CD4-positive, alpha-beta T cell (primary cell): Measurements from ENCODE around the gene RAD52. TPM values are rescaled to one million over a fixed set of nuclear protein-coding genes. Genes with fewer than 3 reads are reported as not detected.

ENCODE experiments used
- ATAC-seq: fragments of 200-7000 bp; cut with Tn5 transposase; one replicate; pipeline ENCODE4 v1.10.0; 2022; ENCODE audit warnings: mild to moderate bottlenecking; ENCODE audit not compliant: poor library complexity
- CTCF ChIA-PET: fragments of 350-600 bp; sonication (Branson Sonifier 250); formaldehyde crosslinking; loops from one replicate; lab custom pipeline; 2021; ENCODE audit warnings: antibody characterized with exemption, inconsistent platforms; lab: Charles Lee
- POLR2A ChIA-PET: fragments of 350-600 bp; sonication (Branson Sonifier 250); formaldehyde crosslinking; loops from one replicate; lab custom pipeline; 2021; ENCODE audit warnings: antibody characterized with exemption, inconsistent platforms; lab: Charles Lee
- DNase-seq, 14 experiments: peaks; one replicate each; pipeline ENCODE4 v3.0.0-alpha.2; 2013 to 2020; ENCODE audit warnings: mixed read lengths in 2 of 14
- H3K27ac ChIP-seq, 2 donors: one replicate each; pipeline versions ENCODE4 v1.5.1 to v1.7.0; 2013; ENCODE audit warnings: low read length in 2 of 2, low read depth in 1 of 2, mild to moderate bottlenecking in 1 of 2
- H3K27me3 ChIP-seq, 2 experiments: 1 replicate in 1 of 2; 2 replicates in 1 of 2; pipeline versions ENCODE4 v1.6.1 to v1.7.0; 2013; ENCODE audit warnings: low read length in 2 of 2, control low read depth in 1 of 2, mild to moderate bottlenecking in 1 of 2, moderate library complexity in 1 of 2; ENCODE audit not compliant: insufficient read depth in 2 of 2, control insufficient read depth in 1 of 2
- H3K36me3 ChIP-seq: one replicate; pipeline ENCODE4 v1.6.1; 2013; ENCODE audit warnings: low read length, control low read depth; ENCODE audit not compliant: insufficient read depth
- H3K4me1 ChIP-seq: one replicate; pipeline ENCODE4 v1.6.1; 2013; ENCODE audit warnings: low read length, control low read depth; ENCODE audit not compliant: insufficient read depth
- H3K4me3 ChIP-seq: one replicate; pipeline ENCODE4 v1.5.1; 2013; ENCODE audit warnings: mild to moderate bottlenecking, low read length, moderate library complexity
- H3K9me3 ChIP-seq, 2 experiments: 1 replicate in 1 of 2; 2 replicates in 1 of 2; pipeline versions ENCODE4 v1.6.1 to v1.7.0; 2013; ENCODE audit warnings: low read length in 2 of 2, mild to moderate bottlenecking in 2 of 2, control low read depth in 1 of 2, moderate library complexity in 1 of 2; ENCODE audit not compliant: control insufficient read depth in 1 of 2, insufficient read depth in 1 of 2
- H3K27ac Mint-ChIP-seq: one replicate; pipeline ENCODE4 v1.8.0; 2020; ENCODE audit warnings: mixed read lengths
- H3K27me3 Mint-ChIP-seq: one replicate; pipeline ENCODE4 v1.8.0; 2021; ENCODE audit warnings: mixed read lengths
- H3K36me3 Mint-ChIP-seq: one replicate; pipeline ENCODE4 v1.8.0; 2021; ENCODE audit warnings: low read depth, mixed read lengths
- H3K4me1 Mint-ChIP-seq: one replicate; pipeline ENCODE4 v1.8.0; 2021; ENCODE audit warnings: low read depth, mixed read lengths
- H3K4me3 Mint-ChIP-seq: one replicate; pipeline ENCODE4 v1.8.0; 2020; ENCODE audit warnings: mild to moderate bottlenecking, mixed read lengths
- H3K9me3 Mint-ChIP-seq: one replicate; pipeline ENCODE4 v1.8.0; 2020; ENCODE audit warnings: mixed read lengths
- CTCF ChIP-seq: fragments of 200-600 bp; IDR thresholded peaks from one replicate; pipeline ENCODE4 v1.8.0; 2022; ENCODE audit warnings: antibody characterized with exemption, mild to moderate bottlenecking
- intact Hi-C, 2 experiments: fragments of 100-400 bp; cut with DNase I in 1 of 2; cut with micrococcal nuclease in 1 of 2; formaldehyde crosslinking; loops; one replicate each; pipeline versions ENCODE4 v1.15.1 to v1.9.0; 2023 to 2025; cut with DNase I, micrococcal nuclease
- total RNA-seq, 174 experiments: library from RNA in 2 of 174; stranded (reverse) in 2 of 174; gene quantifications; one replicate each; pipeline ENCODE4 v1.2.3 and lab custom pipeline; 2021 to 2026

The RAD52 gene
- total RNA-seq, 2 experiments from 2014 or later: 7.0 to 8.1 TPM

DNA sequence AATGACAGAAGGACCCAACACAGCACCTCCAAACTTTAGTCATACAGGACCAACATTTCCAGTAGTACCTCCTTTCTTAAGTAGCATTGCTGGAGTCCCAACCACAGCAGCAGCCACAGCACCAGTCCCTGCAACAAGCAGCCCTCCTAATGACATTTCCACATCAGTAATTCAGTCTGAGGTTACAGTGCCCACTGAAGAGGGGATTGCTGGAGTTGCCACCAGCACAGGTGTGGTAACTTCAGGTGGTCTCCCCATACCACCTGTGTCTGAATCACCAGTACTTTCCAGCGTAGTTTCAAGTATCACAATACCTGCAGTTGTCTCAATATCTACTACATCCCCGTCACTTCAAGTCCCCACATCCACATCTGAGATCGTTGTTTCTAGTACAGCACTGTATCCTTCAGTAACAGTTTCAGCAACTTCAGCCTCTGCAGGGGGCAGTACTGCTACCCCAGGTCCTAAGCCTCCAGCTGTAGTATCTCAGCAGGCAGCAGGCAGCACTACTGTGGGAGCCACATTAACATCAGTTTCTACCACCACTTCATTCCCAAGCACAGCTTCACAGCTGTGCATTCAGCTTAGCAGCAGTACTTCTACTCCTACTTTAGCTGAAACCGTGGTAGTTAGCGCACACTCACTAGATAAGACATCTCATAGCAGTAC lies 64.6 kb downstream of the RAD52 start:
- no peak overlapping the region for H3K4me3 ChIP-seq
- no peaks in the 10 kb centered on the region for H3K4me1 ChIP-seq
- Mint-ChIP-seq H3K4me3 (no peak overlapping the region), H3K27me3 (no peaks in the 10 kb centered on the region), H3K27ac (peak overlapping the region; percentile 6), H3K4me1 (no peaks in the 10 kb centered on the region), H3K36me3 (peaks cover 97% of the 10 kb centered on the region), H3K9me3 (no peaks in the 10 kb centered on the region)
- TF ChIP-seq CTCF: no peak
- no peaks in the 10 kb centered on the region for H3K9me3 ChIP-seq
- ATAC-seq: no peak
- intact Hi-C loops: no loop called here
- CTCF ChIA-PET: no interaction called here
- POLR2A ChIA-PET: no interaction called here
- H3K36me3 ChIP-seq: peaks cover 100% of the 10 kb centered on the region
- DNase-seq: no peak
- H3K27me3 ChIP-seq: no peaks in the 10 kb centered on the region
- no peak overlapping the region for H3K27ac ChIP-seq

DNA sequence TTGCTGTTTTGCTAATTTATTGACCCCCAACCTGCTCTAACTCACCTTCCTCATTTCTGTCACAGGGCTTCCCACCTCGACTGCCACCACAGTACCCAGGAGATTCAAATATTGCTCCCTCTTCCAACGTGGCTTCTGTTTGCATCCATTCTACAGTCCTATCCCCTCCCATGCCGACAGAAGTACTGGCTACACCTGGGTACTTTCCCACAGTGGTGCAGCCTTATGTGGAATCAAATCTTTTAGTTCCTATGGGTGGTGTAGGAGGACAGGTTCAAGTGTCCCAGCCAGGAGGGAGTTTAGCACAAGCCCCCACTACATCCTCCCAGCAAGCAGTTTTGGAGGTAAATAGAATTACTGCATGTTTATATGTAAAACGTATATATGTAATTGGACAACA lies 68.8 kb downstream of the RAD52 start:
- ATAC-seq (no peak), DNase-seq (no peak)
- Mint-ChIP-seq H3K4me3 (no peak overlapping the region), H3K27ac (peak overlapping the region; percentile 66), H3K36me3 (peaks cover 87% of the 10 kb centered on the region), H3K4me1 (no peaks in the 10 kb centered on the region), H3K27me3 (no peaks in the 10 kb centered on the region), H3K9me3 (no peaks in the 10 kb centered on the region)
- Histone ChIP-seq H3K27ac (no peak overlapping the region), H3K27me3 (no peaks in the 10 kb centered on the region), H3K36me3 (peaks cover 88% of the 10 kb centered on the region), H3K4me1 (no peaks in the 10 kb centered on the region), H3K9me3 (no peaks in the 10 kb centered on the region), H3K4me3 (no peak overlapping the region)
- ChIA-PET CTCF (no interaction called here), POLR2A (no interaction called here)
- intact Hi-C loops: no loop called here
- TF ChIP-seq CTCF: no peak

DNA sequence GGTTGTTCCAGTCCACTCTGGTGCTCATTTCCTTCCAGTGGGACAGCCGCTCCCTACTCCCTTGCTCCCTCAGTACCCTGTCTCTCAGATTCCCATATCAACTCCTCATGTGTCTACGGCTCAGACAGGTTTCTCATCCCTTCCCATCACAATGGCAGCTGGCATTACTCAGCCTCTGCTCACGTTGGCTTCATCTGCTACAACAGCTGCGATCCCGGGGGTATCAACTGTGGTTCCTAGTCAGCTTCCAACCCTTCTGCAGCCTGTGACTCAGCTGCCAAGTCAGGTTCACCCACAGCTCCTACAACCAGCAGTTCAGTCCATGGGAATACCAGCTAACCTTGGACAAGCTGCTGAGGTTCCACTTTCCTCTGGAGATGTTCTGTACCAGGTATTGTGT lies 69.9 kb downstream of the RAD52 start:
- TF ChIP-seq CTCF: no peak
- POLR2A ChIA-PET: no interaction called here
- DNase-seq: no peak

More for the DNA sequence above, 69.9 kb downstream of the RAD52 start:
- H3K4me3 ChIP-seq: no peak overlapping the region
- H3K9me3 ChIP-seq: no peaks in the 10 kb centered on the region
- H3K27me3 ChIP-seq: no peaks in the 10 kb centered on the region
- H3K4me3 Mint-ChIP-seq: no peak overlapping the region
- ATAC-seq: no peak
- no peaks in the 10 kb centered on the region for H3K27me3 Mint-ChIP-seq
- H3K27ac ChIP-seq: no peak overlapping the region
- H3K4me1 Mint-ChIP-seq: no peaks in the 10 kb centered on the region
- CTCF ChIA-PET: no interaction called here
- peaks cover 85% of the 10 kb centered on the region for H3K36me3 ChIP-seq
- H3K4me1 ChIP-seq: no peaks in the 10 kb centered on the region
- intact Hi-C loops: no loop called here
- H3K27ac Mint-ChIP-seq: peak overlapping the region; percentile 66
- peaks cover 87% of the 10 kb centered on the region for H3K36me3 Mint-ChIP-seq
- H3K9me3 Mint-ChIP-seq: no peaks in the 10 kb centered on the region
